ENCODE data around the gene KIT.

DNA sequence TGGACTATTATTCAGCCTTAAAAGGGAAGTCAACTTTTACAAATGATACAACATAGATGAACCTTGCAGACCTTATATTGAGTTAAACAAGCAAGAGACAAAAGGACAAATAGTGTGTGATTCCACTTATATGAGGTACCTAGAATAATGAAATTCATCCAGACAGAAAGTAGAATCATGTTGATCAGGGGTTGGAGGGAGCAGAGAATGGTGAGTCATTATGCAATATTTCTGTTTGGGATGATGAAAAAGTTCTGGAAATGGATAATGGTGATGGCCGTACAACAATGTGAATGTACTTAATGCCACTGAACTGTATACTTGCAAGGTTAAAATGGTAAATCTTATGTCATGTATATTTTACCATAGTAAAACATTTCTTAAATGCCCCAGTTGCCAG, 22.1 kb downstream of the KIT start:
- TF ChIP-seq, protein P1, sequence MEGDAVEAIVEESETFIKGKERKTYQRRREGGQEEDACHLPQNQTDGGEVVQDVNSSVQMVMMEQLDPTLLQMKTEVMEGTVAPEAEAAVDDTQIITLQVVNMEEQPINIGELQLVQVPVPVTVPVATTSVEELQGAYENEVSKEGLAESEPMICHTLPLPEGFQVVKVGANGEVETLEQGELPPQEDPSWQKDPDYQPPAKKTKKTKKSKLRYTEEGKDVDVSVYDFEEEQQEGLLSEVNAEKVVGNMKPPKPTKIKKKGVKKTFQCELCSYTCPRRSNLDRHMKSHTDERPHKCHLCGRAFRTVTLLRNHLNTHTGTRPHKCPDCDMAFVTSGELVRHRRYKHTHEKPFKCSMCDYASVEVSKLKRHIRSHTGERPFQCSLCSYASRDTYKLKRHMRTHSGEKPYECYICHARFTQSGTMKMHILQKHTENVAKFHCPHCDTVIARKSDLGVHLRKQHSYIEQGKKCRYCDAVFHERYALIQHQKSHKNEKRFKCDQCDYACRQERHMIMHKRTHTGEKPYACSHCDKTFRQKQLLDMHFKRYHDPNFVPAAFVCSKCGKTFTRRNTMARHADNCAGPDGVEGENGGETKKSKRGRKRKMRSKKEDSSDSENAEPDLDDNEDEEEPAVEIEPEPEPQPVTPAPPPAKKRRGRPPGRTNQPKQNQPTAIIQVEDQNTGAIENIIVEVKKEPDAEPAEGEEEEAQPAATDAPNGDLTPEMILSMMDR (IDR thresholded peaks at IDR 0.05) = no peak
- no peak for TF ChIP-seq POLR2AphosphoS5 (IDR thresholded peaks at IDR 0.05)
- TF ChIP-seq POLR2A (IDR thresholded peaks at IDR 0.05) = no peak
